HL-60 (cell line): Measurements from ENCODE around the gene GNAI2.

ENCODE experiments used
- GABPA ChIP-seq: IDR thresholded peaks from 2 replicates; pipeline ENCODE4 v1.6.1; 2012; ENCODE audit warnings: low read depth
- POLR2AphosphoS5 ChIP-seq: IDR thresholded peaks from 2 replicates; pipeline ENCODE4 v1.6.1; 2012; ENCODE audit warnings: low read depth
- TF ChIP-seq, protein P1 (sequence below): IDR thresholded peaks from one replicate; pipeline ENCODE4 v1.5.1; 2011; ENCODE audit warnings: low read length, control low read depth, inconsistent platforms; ENCODE audit not compliant: insufficient read depth

DNA sequence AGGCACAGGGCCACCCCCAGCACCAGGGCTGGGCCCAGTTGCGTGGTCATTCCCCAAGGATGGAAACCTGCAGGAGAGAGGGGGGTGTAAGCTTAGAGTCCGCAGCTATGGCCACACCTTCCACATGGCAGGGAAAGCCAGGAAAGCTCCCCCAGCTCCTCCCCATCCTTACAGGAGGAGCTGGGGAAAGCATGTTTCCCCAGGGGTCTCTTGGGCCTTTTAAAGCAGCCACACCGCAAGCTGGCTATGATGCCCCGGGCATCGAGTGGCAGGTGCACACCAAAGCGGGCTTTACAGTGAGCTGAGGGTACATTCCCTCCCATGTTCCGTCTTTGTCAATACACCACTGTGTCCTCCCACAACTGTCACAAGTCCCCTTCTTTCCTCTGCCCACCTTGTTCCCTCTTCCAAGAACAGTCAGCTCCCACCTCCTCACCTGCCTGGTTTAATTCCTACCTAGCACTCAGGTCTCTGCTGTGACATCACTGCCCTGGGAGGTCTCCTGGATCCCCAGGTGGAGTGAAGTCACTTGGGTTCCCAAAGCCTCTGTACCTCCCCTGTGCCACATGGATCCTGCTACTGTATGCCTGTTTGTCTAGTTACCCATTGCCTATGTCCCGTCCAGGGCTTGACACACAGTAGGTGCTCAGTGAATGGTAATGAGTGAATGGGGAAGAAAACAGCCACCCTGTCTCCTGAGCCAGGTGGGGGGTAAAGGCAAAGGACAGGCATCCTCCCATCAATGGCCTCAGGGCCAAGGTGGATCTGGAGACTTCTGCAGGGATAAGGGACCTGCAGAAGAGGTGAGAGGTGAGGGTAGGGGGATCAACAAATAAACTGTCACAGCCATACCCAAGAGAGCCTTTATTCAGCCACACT, 59.8 kb downstream of the GNAI2 start:
- TF ChIP-seq, protein P1, sequence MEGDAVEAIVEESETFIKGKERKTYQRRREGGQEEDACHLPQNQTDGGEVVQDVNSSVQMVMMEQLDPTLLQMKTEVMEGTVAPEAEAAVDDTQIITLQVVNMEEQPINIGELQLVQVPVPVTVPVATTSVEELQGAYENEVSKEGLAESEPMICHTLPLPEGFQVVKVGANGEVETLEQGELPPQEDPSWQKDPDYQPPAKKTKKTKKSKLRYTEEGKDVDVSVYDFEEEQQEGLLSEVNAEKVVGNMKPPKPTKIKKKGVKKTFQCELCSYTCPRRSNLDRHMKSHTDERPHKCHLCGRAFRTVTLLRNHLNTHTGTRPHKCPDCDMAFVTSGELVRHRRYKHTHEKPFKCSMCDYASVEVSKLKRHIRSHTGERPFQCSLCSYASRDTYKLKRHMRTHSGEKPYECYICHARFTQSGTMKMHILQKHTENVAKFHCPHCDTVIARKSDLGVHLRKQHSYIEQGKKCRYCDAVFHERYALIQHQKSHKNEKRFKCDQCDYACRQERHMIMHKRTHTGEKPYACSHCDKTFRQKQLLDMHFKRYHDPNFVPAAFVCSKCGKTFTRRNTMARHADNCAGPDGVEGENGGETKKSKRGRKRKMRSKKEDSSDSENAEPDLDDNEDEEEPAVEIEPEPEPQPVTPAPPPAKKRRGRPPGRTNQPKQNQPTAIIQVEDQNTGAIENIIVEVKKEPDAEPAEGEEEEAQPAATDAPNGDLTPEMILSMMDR: no peak
- TF ChIP-seq GABPA (no peak), POLR2AphosphoS5 (no peak)
